ENCODE data around the gene PIH1D2.
"Not testable (repeated sequence)": the region's sequence is repeated elsewhere in the genome, so short reads cannot be mapped to it uniquely, and the experiment has no call there.

Gene PIH1D2

GRCh38 chr11:112057170-112057569, 16.6 kb downstream of the PIH1D2 start:
- Histone ChIP-seq H3K27me3 (ENCODE audit: control insufficient read depth, insufficient read depth, low read length) (no peaks in the 10 kb centered on the region), H3K36me3 (ENCODE audit: control insufficient read depth, insufficient read depth, low read length) (peaks cover 9% of the 10 kb centered on the region; the same call in 1 of the 2 replicates), H3K27ac (ENCODE audit: low read length) (no peak overlapping the region), H3K9me3 (ENCODE audit: control insufficient read depth, insufficient read depth, low read length) (no peaks in the 10 kb centered on the region), H3K4me3 (ENCODE audit: low read length) (no peak overlapping the region), H3K4me1 (ENCODE audit: control insufficient read depth, insufficient read depth, low read length) (no peaks in the 10 kb centered on the region)
- DNase-seq (ENCODE audit: low read depth, low spot score) = no peak
- no CpG with 5 or more reads among the region's 4 CpGs for WGBS (ENCODE audit: insufficient coverage, insufficient read length)

- DNase-seq (ENCODE audit: low read depth, low spot score) = no peak
- H3K4me1 ChIP-seq (ENCODE audit: control insufficient read depth, insufficient read depth, low read length) = no peaks in the 10 kb centered on the region
- peaks cover 6% of the 10 kb centered on the region; the same call in 1 of the 2 replicates for H3K36me3 ChIP-seq (ENCODE audit: control insufficient read depth, insufficient read depth, low read length)
- no CpG with 5 or more reads among the region's 3 CpGs for WGBS (ENCODE audit: insufficient coverage, insufficient read length)
- no peak overlapping the region for H3K27ac ChIP-seq (ENCODE audit: low read length)
- H3K27me3 ChIP-seq (ENCODE audit: control insufficient read depth, insufficient read depth, low read length) = no peaks in the 10 kb centered on the region
- no peak overlapping the region for H3K4me3 ChIP-seq (ENCODE audit: low read length)
- H3K9me3 ChIP-seq (ENCODE audit: control insufficient read depth, insufficient read depth, low read length) = no peaks in the 10 kb centered on the region
These were observed 22.0 kb downstream of the PIH1D2 start for GRCh38 chr11:112051768-112052167.

GRCh38 chr11:112050721-112051120, 23.1 kb downstream of the PIH1D2 start:
- no peak overlapping the region for H3K27ac ChIP-seq (ENCODE audit: low read length)
- no peaks in the 10 kb centered on the region for H3K4me1 ChIP-seq (ENCODE audit: control insufficient read depth, insufficient read depth, low read length)
- no peak overlapping the region for H3K4me3 ChIP-seq (ENCODE audit: low read length)
- no peaks in the 10 kb centered on the region for H3K27me3 ChIP-seq (ENCODE audit: control insufficient read depth, insufficient read depth, low read length)
- no CpG with 5 or more reads among the region's 3 CpGs for WGBS (ENCODE audit: insufficient coverage, insufficient read length)
- peaks cover 6% of the 10 kb centered on the region; the same call in 1 of the 2 replicates for H3K36me3 ChIP-seq (ENCODE audit: control insufficient read depth, insufficient read depth, low read length)
- no peaks in the 10 kb centered on the region for H3K9me3 ChIP-seq (ENCODE audit: control insufficient read depth, insufficient read depth, low read length)
- no peak for DNase-seq (ENCODE audit: low read depth, low spot score)

- WGBS (ENCODE audit: insufficient coverage, insufficient read length) = no CpG with 5 or more reads among the region's 2 CpGs
- H3K27ac ChIP-seq (ENCODE audit: low read length) = no peak overlapping the region
- no peak overlapping the region for H3K4me3 ChIP-seq (ENCODE audit: low read length)
These were observed 24.0 kb downstream of the PIH1D2 start for GRCh38 chr11:112049777-112050176.

GRCh38 chr11:112048256-112048655, 25.6 kb downstream of the PIH1D2 start:
- H3K4me3 ChIP-seq (ENCODE audit: low read length); H3K27ac ChIP-seq (ENCODE audit: low read length); H3K27me3 ChIP-seq (ENCODE audit: control insufficient read depth, insufficient read depth, low read length); DNase-seq (ENCODE audit: low read depth, low spot score); H3K36me3 ChIP-seq (ENCODE audit: control insufficient read depth, insufficient read depth, low read length); H3K4me1 ChIP-seq (ENCODE audit: control insufficient read depth, insufficient read depth, low read length); H3K9me3 ChIP-seq (ENCODE audit: control insufficient read depth, insufficient read depth, low read length): not testable (repeated sequence)
- WGBS (ENCODE audit: insufficient coverage, insufficient read length) = no CpG with 5 or more reads among the region's 3 CpGs

More at GRCh38 chr11:112049777-112050176, 24.0 kb downstream of the PIH1D2 start:
- Histone ChIP-seq H3K27me3 (ENCODE audit: control insufficient read depth, insufficient read depth, low read length) (no peaks in the 10 kb centered on the region), H3K36me3 (ENCODE audit: control insufficient read depth, insufficient read depth, low read length) (peaks cover 8% of the 10 kb centered on the region; the same call in 1 of the 2 replicates), H3K4me1 (ENCODE audit: control insufficient read depth, insufficient read depth, low read length) (no peaks in the 10 kb centered on the region), H3K9me3 (ENCODE audit: control insufficient read depth, insufficient read depth, low read length) (no peaks in the 10 kb centered on the region)
- no peak for DNase-seq (ENCODE audit: low read depth, low spot score)

- not testable (repeated sequence) for H3K36me3 ChIP-seq (ENCODE audit: control insufficient read depth, insufficient read depth, low read length)
These were observed 27.2 kb downstream of the PIH1D2 start for GRCh38 chr11:112046647-112047046.

GRCh38 chr11:112044961-112045360, 28.9 kb downstream of the PIH1D2 start:
- Histone ChIP-seq H3K4me3 (ENCODE audit: low read length) (no peak overlapping the region), H3K27ac (ENCODE audit: low read length) (no peak overlapping the region), H3K9me3 (ENCODE audit: control insufficient read depth, insufficient read depth, low read length) (no peaks in the 10 kb centered on the region), H3K4me1 (ENCODE audit: control insufficient read depth, insufficient read depth, low read length) (no peaks in the 10 kb centered on the region), H3K36me3 (ENCODE audit: control insufficient read depth, insufficient read depth, low read length) (peaks cover 5% of the 10 kb centered on the region; the same call in 1 of the 2 replicates), H3K27me3 (ENCODE audit: control insufficient read depth, insufficient read depth, low read length) (no peaks in the 10 kb centered on the region)
- DNase-seq (ENCODE audit: low read depth, low spot score) = no peak
- WGBS (ENCODE audit: insufficient coverage, insufficient read length) = no CpG with 5 or more reads among the region's 4 CpGs

More at GRCh38 chr11:112046647-112047046, 27.2 kb downstream of the PIH1D2 start:
- not testable (repeated sequence) for H3K27ac ChIP-seq (ENCODE audit: low read length); H3K9me3 ChIP-seq (ENCODE audit: control insufficient read depth, insufficient read depth, low read length); H3K27me3 ChIP-seq (ENCODE audit: control insufficient read depth, insufficient read depth, low read length); H3K4me1 ChIP-seq (ENCODE audit: control insufficient read depth, insufficient read depth, low read length); H3K4me3 ChIP-seq (ENCODE audit: low read length); DNase-seq (ENCODE audit: low read depth, low spot score)
- no CpG with 5 or more reads among the region's 2 CpGs for WGBS (ENCODE audit: insufficient coverage, insufficient read length)

- Histone ChIP-seq H3K36me3 (ENCODE audit: control insufficient read depth, insufficient read depth, low read length) (peaks cover 5% of the 10 kb centered on the region; the same call in 1 of the 2 replicates), H3K4me1 (ENCODE audit: control insufficient read depth, insufficient read depth, low read length) (no peaks in the 10 kb centered on the region), H3K9me3 (ENCODE audit: control insufficient read depth, insufficient read depth, low read length) (no peaks in the 10 kb centered on the region), H3K27me3 (ENCODE audit: control insufficient read depth, insufficient read depth, low read length) (no peaks in the 10 kb centered on the region), H3K4me3 (ENCODE audit: low read length) (no peak overlapping the region), H3K27ac (ENCODE audit: low read length) (no peak overlapping the region)
- no CpG with 5 or more reads among the region's 2 CpGs for WGBS (ENCODE audit: insufficient coverage, insufficient read length)
- no peak for DNase-seq (ENCODE audit: low read depth, low spot score)
These were observed 30.9 kb downstream of the PIH1D2 start for GRCh38 chr11:112042961-112043304.

- WGBS (ENCODE audit: insufficient coverage, insufficient read length) = no CpG with 5 or more reads among the region's 6 CpGs
- Histone ChIP-seq H3K4me1 (ENCODE audit: control insufficient read depth, insufficient read depth, low read length) (no peaks in the 10 kb centered on the region), H3K4me3 (ENCODE audit: low read length) (no peak overlapping the region), H3K27ac (ENCODE audit: low read length) (no peak overlapping the region), H3K9me3 (ENCODE audit: control insufficient read depth, insufficient read depth, low read length) (no peaks in the 10 kb centered on the region), H3K36me3 (ENCODE audit: control insufficient read depth, insufficient read depth, low read length) (peaks cover 7% of the 10 kb centered on the region; the same call in 1 of the 2 replicates), H3K27me3 (ENCODE audit: control insufficient read depth, insufficient read depth, low read length) (no peaks in the 10 kb centered on the region)
- DNase-seq (ENCODE audit: low read depth, low spot score) = no peak
These were observed 31.5 kb downstream of the PIH1D2 start for GRCh38 chr11:112042161-112042960.

- Histone ChIP-seq H3K27me3 (ENCODE audit: control insufficient read depth, insufficient read depth, low read length) (no peaks in the 10 kb centered on the region), H3K27ac (ENCODE audit: low read length) (no peak overlapping the region), H3K9me3 (ENCODE audit: control insufficient read depth, insufficient read depth, low read length) (no peaks in the 10 kb centered on the region), H3K4me1 (ENCODE audit: control insufficient read depth, insufficient read depth, low read length) (no peaks in the 10 kb centered on the region), H3K4me3 (ENCODE audit: low read length) (no peak overlapping the region), H3K36me3 (ENCODE audit: control insufficient read depth, insufficient read depth, low read length) (peaks cover 8% of the 10 kb centered on the region; the same call in 1 of the 2 replicates)
- DNase-seq (ENCODE audit: low read depth, low spot score) = no peak
These were observed 36.3 kb downstream of the PIH1D2 start for GRCh38 chr11:112037527-112037926.

GRCh38 chr11:112033902-112034301, 39.9 kb downstream of the PIH1D2 start:
- no peak overlapping the region for H3K27ac ChIP-seq (ENCODE audit: low read length)
- H3K9me3 ChIP-seq (ENCODE audit: control insufficient read depth, insufficient read depth, low read length) = no peaks in the 10 kb centered on the region
- no peaks in the 10 kb centered on the region for H3K27me3 ChIP-seq (ENCODE audit: control insufficient read depth, insufficient read depth, low read length)
- DNase-seq (ENCODE audit: low read depth, low spot score) = no peak
- WGBS (ENCODE audit: insufficient coverage, insufficient read length) = no CpG with 5 or more reads among the region's 3 CpGs
- no peaks in the 10 kb centered on the region for H3K4me1 ChIP-seq (ENCODE audit: control insufficient read depth, insufficient read depth, low read length)
- peaks cover 21% of the 10 kb centered on the region; the same call in 1 of the 2 replicates for H3K36me3 ChIP-seq (ENCODE audit: control insufficient read depth, insufficient read depth, low read length)
- H3K4me3 ChIP-seq (ENCODE audit: low read length) = no peak overlapping the region

Measured in iPS DF 6.9 (cell line).